Measurements from ENCODE around the gene FBXO22.

The FBXO22 gene

DNA sequence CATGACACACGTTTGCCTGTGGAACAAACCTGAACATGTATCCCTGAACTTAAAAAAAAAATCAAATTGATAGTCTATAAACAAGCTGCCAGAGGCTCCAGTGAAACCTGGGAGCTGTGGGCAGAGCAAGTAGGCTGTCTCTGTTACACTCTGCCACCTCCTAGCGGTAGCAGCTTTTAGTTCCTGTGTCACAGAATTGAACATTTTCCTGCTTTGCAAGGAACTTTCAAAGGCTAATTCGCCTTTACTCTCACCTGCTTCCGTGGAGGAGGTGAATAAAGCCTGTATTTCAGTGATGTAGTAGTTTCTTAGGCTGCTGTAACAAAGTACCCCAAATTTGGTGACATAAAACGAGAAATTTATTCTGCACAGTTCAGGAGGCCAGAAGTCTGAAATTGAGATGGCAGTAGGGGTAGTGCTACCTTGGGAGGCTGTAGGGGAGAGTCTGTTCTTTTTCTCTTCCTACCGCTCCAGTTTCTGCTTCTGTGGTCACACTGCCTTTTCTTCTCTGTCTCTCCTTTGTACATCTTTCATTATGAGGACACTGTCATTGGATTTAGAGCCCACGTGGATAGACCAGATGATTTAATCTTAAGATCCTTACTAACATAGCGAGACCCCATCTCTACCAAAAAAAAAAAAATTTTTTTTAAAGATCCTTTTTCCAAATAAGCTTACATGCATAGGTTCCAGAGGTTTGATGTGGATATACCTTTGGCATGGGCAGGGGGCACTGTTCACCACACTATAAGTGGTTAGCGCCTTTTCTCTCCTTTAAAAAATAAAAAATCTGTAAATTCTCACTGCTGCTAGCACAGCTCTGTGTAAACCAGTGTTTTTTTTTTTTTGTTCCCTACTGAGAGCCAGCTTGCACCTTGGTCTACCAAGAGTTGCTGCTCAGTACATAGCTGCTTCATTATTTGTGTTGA, 25.3 kb downstream of the FBXO22 start:
- peaks cover 14 to 41% of the 10 kb centered on the region in 2 donors for H3K36me3 ChIP-seq (ENCODE audit: control insufficient read depth in 1 of 2, insufficient read depth in 2 of 2, low read length in 2 of 2)
- H3K9me3 ChIP-seq (ENCODE audit: control insufficient read depth in 1 of 2, low read length in 2 of 2): no peaks in the 10 kb centered on the region
- no peaks in the 10 kb centered on the region for H3K27me3 ChIP-seq (ENCODE audit: control insufficient read depth in 1 of 2, insufficient read depth in 2 of 2, low read length in 2 of 2)
- H3K27ac ChIP-seq (ENCODE audit: low read depth, low read length): no peak overlapping the region
- H3K9ac ChIP-seq (ENCODE audit: low read depth in 1 of 2, low read length in 2 of 2): no peak overlapping the region
- H3K4me1 ChIP-seq (ENCODE audit: control insufficient read depth in 1 of 2, insufficient read depth in 2 of 2, low read length in 2 of 2): no peaks in the 10 kb centered on the region
- H3K4me3 ChIP-seq (ENCODE audit: low read depth in 1 of 2, low read length in 2 of 2): no peak overlapping the region

- no peaks in the 10 kb centered on the region for H3K4me1 ChIP-seq (ENCODE audit: control insufficient read depth in 1 of 2, insufficient read depth in 2 of 2, low read length in 2 of 2)
- no peaks in the 10 kb centered on the region for H3K27me3 ChIP-seq (ENCODE audit: control insufficient read depth in 1 of 2, insufficient read depth in 2 of 2, low read length in 2 of 2)
- H3K36me3 ChIP-seq (ENCODE audit: control insufficient read depth in 1 of 2, insufficient read depth in 2 of 2, low read length in 2 of 2): peaks cover 14 to 41% of the 10 kb centered on the region in 2 donors
- no peaks in the 10 kb centered on the region for H3K9me3 ChIP-seq (ENCODE audit: control insufficient read depth in 1 of 2, low read length in 2 of 2)
- no peak overlapping the region for H3K9ac ChIP-seq (ENCODE audit: low read depth in 1 of 2, low read length in 2 of 2)
- H3K4me3 ChIP-seq (ENCODE audit: low read depth in 1 of 2, low read length in 2 of 2): no peak overlapping the region
- H3K27ac ChIP-seq (ENCODE audit: low read depth, low read length): no peak overlapping the region
Measured at GRCh38 chr15:75929799-75930565, 26.3 kb downstream of the FBXO22 start.

DNA sequence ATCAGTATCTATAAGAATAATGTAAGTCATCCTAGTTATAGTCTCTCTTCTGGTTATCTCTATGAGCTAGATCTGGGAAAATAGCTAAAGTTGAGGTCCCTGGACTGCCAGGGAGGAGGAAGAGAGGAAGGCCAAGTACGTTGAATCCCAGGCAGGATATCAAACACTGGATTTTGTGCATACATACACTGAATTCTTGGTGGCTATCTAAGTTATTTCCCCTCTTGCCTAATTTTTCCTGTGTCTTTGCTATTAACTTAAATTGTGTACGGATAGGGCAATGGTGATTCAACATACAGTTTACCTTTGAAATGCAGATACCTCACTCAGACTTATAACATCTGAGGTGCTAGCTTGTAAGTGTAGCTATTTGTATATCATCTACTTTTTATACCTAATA, 27.2 kb downstream of the FBXO22 start:
- no peaks in the 10 kb centered on the region for H3K4me1 ChIP-seq (ENCODE audit: control insufficient read depth in 1 of 2, insufficient read depth in 2 of 2, low read length in 2 of 2)
- H3K9me3 ChIP-seq (ENCODE audit: control insufficient read depth in 1 of 2, low read length in 2 of 2): no peaks in the 10 kb centered on the region
- H3K27ac ChIP-seq (ENCODE audit: low read depth, low read length): no peak overlapping the region
- no peaks in the 10 kb centered on the region for H3K27me3 ChIP-seq (ENCODE audit: control insufficient read depth in 1 of 2, insufficient read depth in 2 of 2, low read length in 2 of 2)
- peaks cover 17 to 38% of the 10 kb centered on the region in 2 donors for H3K36me3 ChIP-seq (ENCODE audit: control insufficient read depth in 1 of 2, insufficient read depth in 2 of 2, low read length in 2 of 2)
- no peak overlapping the region for H3K4me3 ChIP-seq (ENCODE audit: low read depth in 1 of 2, low read length in 2 of 2)
- H3K9ac ChIP-seq (ENCODE audit: low read depth in 1 of 2, low read length in 2 of 2): no peak overlapping the region

GRCh38 chr15:75942464-75942863, 38.8 kb downstream of the FBXO22 start:
- H3K9ac ChIP-seq (ENCODE audit: low read depth in 1 of 2, low read length in 2 of 2): no peak overlapping the region
- H3K4me3 ChIP-seq (ENCODE audit: low read depth in 1 of 2, low read length in 2 of 2): no peak overlapping the region
- H3K9me3 ChIP-seq (ENCODE audit: control insufficient read depth in 1 of 2, low read length in 2 of 2): no peaks in the 10 kb centered on the region
- H3K4me1 ChIP-seq (ENCODE audit: control insufficient read depth in 1 of 2, insufficient read depth in 2 of 2, low read length in 2 of 2): no peaks in the 10 kb centered on the region
- no peak overlapping the region for H3K27ac ChIP-seq (ENCODE audit: low read depth, low read length)
- no peaks in the 10 kb centered on the region for H3K36me3 ChIP-seq (ENCODE audit: control insufficient read depth in 1 of 2, insufficient read depth in 2 of 2, low read length in 2 of 2)
- H3K27me3 ChIP-seq (ENCODE audit: control insufficient read depth in 1 of 2, insufficient read depth in 2 of 2, low read length in 2 of 2): no peaks in the 10 kb centered on the region

GRCh38 chr15:75943246-75943645, 39.6 kb downstream of the FBXO22 start:
- H3K9me3 ChIP-seq (ENCODE audit: control insufficient read depth in 1 of 2, low read length in 2 of 2): no peaks in the 10 kb centered on the region

GRCh38 chr15:75943713-75944215, 40.1 kb downstream of the FBXO22 start:
- Histone ChIP-seq H3K4me3 (ENCODE audit: low read depth in 1 of 2, low read length in 2 of 2) (no peak overlapping the region), H3K36me3 (ENCODE audit: control insufficient read depth in 1 of 2, insufficient read depth in 2 of 2, low read length in 2 of 2) (no peaks in the 10 kb centered on the region), H3K27me3 (ENCODE audit: control insufficient read depth in 1 of 2, insufficient read depth in 2 of 2, low read length in 2 of 2) (no peaks in the 10 kb centered on the region), H3K27ac (ENCODE audit: low read depth, low read length) (no peak overlapping the region), H3K9ac (ENCODE audit: low read depth in 1 of 2, low read length in 2 of 2) (no peak overlapping the region), H3K4me1 (ENCODE audit: control insufficient read depth in 1 of 2, insufficient read depth in 2 of 2, low read length in 2 of 2) (no peaks in the 10 kb centered on the region), H3K9me3 (ENCODE audit: control insufficient read depth in 1 of 2, low read length in 2 of 2) (no peaks in the 10 kb centered on the region)

More at GRCh38 chr15:75943246-75943645, 39.6 kb downstream of the FBXO22 start:
- H3K27ac ChIP-seq (ENCODE audit: low read depth, low read length): no peak overlapping the region
- H3K4me1 ChIP-seq (ENCODE audit: control insufficient read depth in 1 of 2, insufficient read depth in 2 of 2, low read length in 2 of 2): no peaks in the 10 kb centered on the region
- no peaks in the 10 kb centered on the region for H3K36me3 ChIP-seq (ENCODE audit: control insufficient read depth in 1 of 2, insufficient read depth in 2 of 2, low read length in 2 of 2)
- H3K27me3 ChIP-seq (ENCODE audit: control insufficient read depth in 1 of 2, insufficient read depth in 2 of 2, low read length in 2 of 2): no peaks in the 10 kb centered on the region
- no peak overlapping the region for H3K4me3 ChIP-seq (ENCODE audit: low read depth in 1 of 2, low read length in 2 of 2)
- H3K9ac ChIP-seq (ENCODE audit: low read depth in 1 of 2, low read length in 2 of 2): no peak overlapping the region

- Histone ChIP-seq H3K4me1 (ENCODE audit: control insufficient read depth in 1 of 2, insufficient read depth in 2 of 2, low read length in 2 of 2) (no peaks in the 10 kb centered on the region), H3K4me3 (ENCODE audit: low read depth in 1 of 2, low read length in 2 of 2) (no peak overlapping the region), H3K9me3 (ENCODE audit: control insufficient read depth in 1 of 2, low read length in 2 of 2) (no peaks in the 10 kb centered on the region), H3K27me3 (ENCODE audit: control insufficient read depth in 1 of 2, insufficient read depth in 2 of 2, low read length in 2 of 2) (no peaks in the 10 kb centered on the region), H3K27ac (ENCODE audit: low read depth, low read length) (no peak overlapping the region), H3K36me3 (ENCODE audit: control insufficient read depth in 1 of 2, insufficient read depth in 2 of 2, low read length in 2 of 2) (no peaks in the 10 kb centered on the region), H3K9ac (ENCODE audit: low read depth in 1 of 2, low read length in 2 of 2) (no peak overlapping the region)
Measured at GRCh38 chr15:75945953-75946352, 42.3 kb downstream of the FBXO22 start.

DNA sequence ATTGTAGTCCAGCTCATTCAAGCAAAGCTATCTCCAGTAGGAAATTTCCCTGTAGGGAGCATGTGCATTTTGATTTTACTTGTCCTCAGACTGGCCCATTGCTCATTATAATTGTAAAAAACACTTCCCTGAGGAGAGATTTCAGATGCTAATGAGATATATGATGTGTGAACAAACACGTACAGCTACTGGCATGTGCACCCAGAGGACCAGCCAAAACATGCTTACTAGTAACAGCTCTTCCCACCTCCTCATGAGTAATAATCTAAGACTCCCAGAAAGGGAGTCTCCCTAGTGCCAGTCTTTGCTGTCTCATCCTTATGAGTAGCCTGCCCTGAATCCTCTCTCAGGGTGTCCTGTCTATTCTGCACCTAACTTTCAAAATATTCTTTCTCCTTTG, 43.4 kb downstream of the FBXO22 start:
- peaks cover 0 to 4% of the 10 kb centered on the region in 2 donors for H3K27me3 ChIP-seq (ENCODE audit: control insufficient read depth in 1 of 2, insufficient read depth in 2 of 2, low read length in 2 of 2)
- no peak overlapping the region for H3K9ac ChIP-seq (ENCODE audit: low read depth in 1 of 2, low read length in 2 of 2)
- no peaks in the 10 kb centered on the region for H3K4me1 ChIP-seq (ENCODE audit: control insufficient read depth in 1 of 2, insufficient read depth in 2 of 2, low read length in 2 of 2)
- no peaks in the 10 kb centered on the region for H3K9me3 ChIP-seq (ENCODE audit: control insufficient read depth in 1 of 2, low read length in 2 of 2)
- no peaks in the 10 kb centered on the region for H3K36me3 ChIP-seq (ENCODE audit: control insufficient read depth in 1 of 2, insufficient read depth in 2 of 2, low read length in 2 of 2)
- no peak overlapping the region for H3K4me3 ChIP-seq (ENCODE audit: low read depth in 1 of 2, low read length in 2 of 2)
- H3K27ac ChIP-seq (ENCODE audit: low read depth, low read length): no peak overlapping the region

GRCh38 chr15:75948761-75949296, 45.2 kb downstream of the FBXO22 start:
- H3K27me3 ChIP-seq (ENCODE audit: control insufficient read depth in 1 of 2, insufficient read depth in 2 of 2, low read length in 2 of 2): peaks cover 0 to 4% of the 10 kb centered on the region in 2 donors

DNA sequence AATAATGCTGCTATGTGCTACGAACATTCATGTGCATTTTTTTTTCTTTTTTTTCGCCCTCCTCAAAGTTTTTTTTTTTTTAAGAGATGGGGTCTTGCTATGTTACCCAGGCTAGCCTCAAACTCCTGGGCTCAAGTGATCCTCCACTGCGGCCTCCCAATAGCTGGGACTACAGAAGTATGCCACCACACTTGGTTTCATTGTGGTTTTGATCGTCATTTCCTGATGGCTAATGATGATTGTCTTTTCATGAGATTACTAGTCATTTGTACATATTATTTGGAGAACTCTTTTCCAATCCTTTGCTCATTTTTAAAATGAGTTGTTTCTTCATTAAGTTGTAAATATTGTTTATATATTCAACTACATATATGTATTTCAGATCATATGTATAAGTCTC, 48.8 kb downstream of the FBXO22 start:
- H3K9ac ChIP-seq (ENCODE audit: low read depth in 1 of 2, low read length in 2 of 2): no peak overlapping the region
- H3K27me3 ChIP-seq (ENCODE audit: control insufficient read depth in 1 of 2, insufficient read depth in 2 of 2, low read length in 2 of 2): peaks cover 0 to 4% of the 10 kb centered on the region in 2 donors
- no peak overlapping the region for H3K27ac ChIP-seq (ENCODE audit: low read depth, low read length)
- no peaks in the 10 kb centered on the region for H3K4me1 ChIP-seq (ENCODE audit: control insufficient read depth in 1 of 2, insufficient read depth in 2 of 2, low read length in 2 of 2)
- H3K36me3 ChIP-seq (ENCODE audit: control insufficient read depth in 1 of 2, insufficient read depth in 2 of 2, low read length in 2 of 2): no peaks in the 10 kb centered on the region
- H3K4me3 ChIP-seq (ENCODE audit: low read depth in 1 of 2, low read length in 2 of 2): no peak overlapping the region
- no peaks in the 10 kb centered on the region for H3K9me3 ChIP-seq (ENCODE audit: control insufficient read depth in 1 of 2, low read length in 2 of 2)

More at GRCh38 chr15:75948761-75949296, 45.2 kb downstream of the FBXO22 start:
- H3K4me1 ChIP-seq (ENCODE audit: control insufficient read depth in 1 of 2, insufficient read depth in 2 of 2, low read length in 2 of 2): no peaks in the 10 kb centered on the region
- H3K9me3 ChIP-seq (ENCODE audit: control insufficient read depth in 1 of 2, low read length in 2 of 2): no peaks in the 10 kb centered on the region
- H3K27ac ChIP-seq (ENCODE audit: low read depth, low read length): no peak overlapping the region
- H3K4me3 ChIP-seq (ENCODE audit: low read depth in 1 of 2, low read length in 2 of 2): no peak overlapping the region
- H3K36me3 ChIP-seq (ENCODE audit: control insufficient read depth in 1 of 2, insufficient read depth in 2 of 2, low read length in 2 of 2): no peaks in the 10 kb centered on the region
- H3K9ac ChIP-seq (ENCODE audit: low read depth in 1 of 2, low read length in 2 of 2): no peak overlapping the region

All from duodenal mucosa (tissue), 2 donors.